GM18499 (cell line): Measurements from ENCODE around the gene SLC25A48.
"Not testable (repeated sequence)": the region's sequence is repeated elsewhere in the genome, so short reads cannot be mapped to it uniquely, and the experiment has no call there.

ENCODE experiments used
- ATAC-seq: cut with Tn5 transposase; IDR thresholded peaks from one replicate; pipeline ENCODE4 v1.9.1; 2021; ENCODE audit warnings: moderate number of reproducible peaks; ENCODE audit not compliant: insufficient read depth, unreplicated experiment

Gene SLC25A48

DNA sequence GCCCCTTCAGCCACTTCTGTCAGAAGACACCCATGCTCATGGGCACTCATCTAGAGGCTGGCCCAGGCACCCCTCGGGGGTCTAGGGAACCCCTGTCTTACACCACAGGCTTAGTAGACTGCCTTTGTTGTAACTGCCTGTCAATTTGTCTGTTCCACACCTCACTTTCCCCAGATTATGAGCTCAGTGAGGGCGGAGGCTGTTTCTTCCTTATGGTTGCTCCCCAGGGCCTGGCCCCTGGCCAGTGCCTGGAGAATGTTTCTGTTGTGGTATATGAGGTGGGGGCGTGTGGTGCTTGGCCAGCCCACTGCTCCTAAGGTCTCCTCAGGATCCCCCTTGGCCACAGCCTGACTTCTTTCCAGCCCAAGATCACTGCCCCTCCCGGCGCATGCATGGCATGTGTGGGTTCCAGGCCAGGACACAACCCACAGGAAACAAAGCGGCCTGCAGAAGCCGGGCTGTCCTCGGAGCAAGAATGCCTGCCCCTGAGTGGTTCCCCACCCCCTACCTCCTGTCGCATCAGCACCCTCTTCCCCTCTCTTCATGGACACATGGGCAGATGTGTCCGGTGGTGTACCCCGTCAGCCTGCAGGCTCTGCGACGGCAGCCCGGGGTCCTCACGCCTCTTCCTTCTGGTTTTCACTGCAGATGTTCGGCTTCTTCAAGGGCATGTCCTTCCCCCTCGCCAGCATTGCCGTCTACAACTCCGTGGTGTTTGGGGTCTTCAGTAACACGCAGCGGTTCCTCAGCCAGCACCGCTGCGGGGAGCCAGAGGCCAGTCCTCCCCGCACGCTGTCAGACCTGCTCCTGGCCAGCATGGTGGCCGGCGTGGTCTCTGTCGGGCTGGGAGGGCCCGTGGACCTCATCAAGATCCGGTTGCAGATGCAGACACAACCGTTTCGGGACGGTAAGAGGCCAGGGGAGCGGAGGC lies 17.7 kb downstream of the SLC25A48 start:
- no peak for ATAC-seq

- ATAC-seq: no peak
Observed at GRCh38 chr5:135857630-135858311, 23.3 kb downstream of the SLC25A48 start.

GRCh38 chr5:135859186-135859585 lies 24.7 kb downstream of the SLC25A48 start:
- ATAC-seq: not testable (repeated sequence)

- ATAC-seq: no peak
Observed at GRCh38 chr5:135859641-135860040, 25.2 kb downstream of the SLC25A48 start.

- ATAC-seq: no peak
Observed at GRCh38 chr5:135861641-135862040, 27.2 kb downstream of the SLC25A48 start.

DNA sequence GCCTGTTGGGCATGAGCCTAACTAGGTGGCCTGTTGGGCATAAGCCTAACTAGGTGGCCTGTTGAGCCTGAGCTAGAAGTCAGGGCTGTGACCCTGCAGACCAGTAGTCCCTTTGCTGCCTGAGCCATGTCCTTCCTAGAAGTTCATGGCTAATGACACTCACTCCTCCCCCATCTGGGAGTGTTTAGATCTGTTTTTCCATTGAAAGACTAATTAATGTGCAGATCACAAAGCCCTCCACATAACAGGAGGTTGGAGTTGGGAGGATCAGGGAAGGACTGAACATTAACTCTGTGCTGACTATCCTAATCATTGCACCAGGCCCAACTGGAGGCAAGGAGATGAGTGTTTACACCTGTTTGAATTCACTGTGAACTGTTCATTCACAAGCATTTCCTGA lies 27.6 kb downstream of the SLC25A48 start:
- no peak for ATAC-seq

DNA sequence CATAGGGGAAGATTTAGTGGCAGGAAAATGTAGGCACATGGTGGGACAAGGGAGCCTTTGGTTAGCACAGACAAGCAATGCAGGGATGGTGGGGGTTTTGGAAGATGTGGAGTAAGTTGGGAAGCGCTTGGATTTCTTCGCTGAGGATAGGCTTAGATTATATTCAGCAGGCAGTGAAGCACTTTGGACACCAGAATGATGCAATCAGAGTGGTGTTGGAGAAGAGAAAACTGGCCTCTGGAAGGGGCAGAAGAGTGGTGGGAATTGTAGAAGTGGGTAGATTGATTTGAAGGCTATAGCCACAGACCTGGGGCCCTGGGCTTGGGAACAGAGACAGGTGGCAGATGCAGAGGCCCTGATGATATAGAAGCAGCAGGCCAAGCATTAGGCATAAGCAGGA lies 28.3 kb downstream of the SLC25A48 start:
- ATAC-seq: no peak

DNA sequence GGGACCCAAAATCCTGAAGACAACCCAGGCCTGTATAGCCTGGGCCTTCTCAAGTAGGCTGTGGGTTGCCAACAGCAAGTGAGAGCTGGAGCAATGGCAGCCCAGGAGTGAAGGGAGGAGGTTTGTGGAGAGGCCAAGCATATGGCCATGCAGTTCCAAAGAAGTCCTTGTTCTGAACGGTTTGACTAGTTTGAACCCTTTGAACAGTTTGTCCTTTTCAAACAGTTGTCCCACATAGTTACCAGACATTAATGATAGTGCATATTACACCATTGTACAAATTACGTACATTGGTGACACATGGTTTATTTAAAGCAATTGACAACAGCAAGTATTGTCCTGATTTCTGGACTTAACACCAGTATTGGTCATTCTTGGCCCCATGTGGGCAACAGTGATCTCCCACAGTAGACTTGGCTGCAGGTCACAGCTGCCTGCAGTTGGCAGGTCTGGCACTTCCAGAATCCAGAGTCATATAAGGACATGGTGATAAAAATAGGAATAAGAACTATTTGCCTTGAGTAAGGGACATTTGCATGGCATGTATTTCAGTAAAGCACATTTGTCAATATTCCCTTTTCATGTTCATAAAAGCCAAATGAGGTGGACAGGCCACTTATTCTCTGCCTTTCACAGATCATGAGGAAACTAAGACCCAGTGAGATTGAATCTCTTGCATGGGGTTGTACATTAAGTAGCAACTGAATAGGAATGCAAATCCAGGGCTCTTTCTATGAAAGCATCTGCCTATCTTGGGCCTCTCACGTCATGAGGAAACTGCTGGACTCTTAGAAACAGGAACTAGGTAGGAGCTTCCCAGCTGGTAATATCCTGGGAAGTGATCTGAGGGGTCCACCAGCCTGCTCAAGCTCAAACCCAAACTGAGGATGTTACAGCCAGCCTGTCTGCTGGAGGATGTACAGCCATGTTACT lies 30.3 kb downstream of the SLC25A48 start:
- no peak for ATAC-seq

DNA sequence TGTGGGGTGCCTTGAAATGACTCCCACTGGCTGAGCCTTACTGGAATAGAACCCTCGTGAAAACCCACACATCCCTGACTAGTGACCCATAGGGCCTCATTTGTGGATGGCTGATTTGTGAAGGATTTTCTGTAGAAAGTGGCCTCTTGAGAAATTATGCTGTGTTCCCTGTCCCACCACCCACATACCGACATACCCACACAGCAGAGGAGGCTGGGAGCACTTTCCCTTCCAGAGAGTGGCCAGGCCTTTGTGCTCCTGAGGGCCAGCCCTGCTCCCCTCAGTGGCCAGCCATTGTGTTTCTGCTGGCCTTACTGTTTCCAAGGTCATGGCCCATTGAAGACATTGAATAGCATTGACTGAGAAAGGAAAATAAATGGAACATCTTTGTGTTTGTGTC lies 31.6 kb downstream of the SLC25A48 start:
- ATAC-seq: no peak

DNA sequence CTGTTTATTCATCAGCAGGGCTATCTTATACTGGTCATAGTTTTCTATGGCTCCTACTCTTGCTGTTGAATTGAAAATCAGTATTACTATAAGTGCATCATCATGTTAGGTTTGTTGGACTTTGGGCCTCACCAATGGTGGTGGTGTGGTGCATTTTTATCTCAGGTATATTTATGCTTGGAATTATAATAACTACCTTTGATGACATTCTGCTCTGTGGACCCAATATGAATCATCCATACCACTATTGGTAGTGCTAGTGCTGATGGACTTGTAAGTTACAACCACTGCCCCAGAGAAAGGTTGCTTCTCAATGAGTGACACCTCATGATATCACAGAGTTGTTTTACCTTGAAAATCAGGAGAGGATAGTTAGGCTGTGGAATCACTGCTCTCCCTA lies 33.1 kb downstream of the SLC25A48 start:
- no peak for ATAC-seq

GRCh38 chr5:135868681-135869080 lies 34.2 kb downstream of the SLC25A48 start:
- ATAC-seq: no peak

- no peak for ATAC-seq
Observed at GRCh38 chr5:135869276-135869675, 34.8 kb downstream of the SLC25A48 start.

DNA sequence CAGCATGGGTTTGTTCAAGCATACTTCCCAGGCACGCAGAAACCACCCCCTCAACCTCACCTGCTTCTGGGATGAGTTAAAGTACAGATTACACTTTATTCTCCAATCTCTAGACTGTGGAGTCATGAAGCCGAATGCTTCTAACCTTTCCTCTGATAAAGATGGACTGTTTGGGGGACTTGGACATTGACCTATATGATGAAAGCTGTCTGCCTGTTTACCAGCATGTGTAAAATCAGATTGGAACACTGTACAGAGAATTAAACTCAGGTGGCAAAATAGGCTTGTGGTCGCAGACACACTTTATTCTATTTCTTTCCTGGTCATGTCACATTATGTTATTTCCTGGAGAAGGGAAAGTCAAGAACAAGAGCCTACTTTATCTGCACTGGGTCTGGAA lies 35.5 kb downstream of the SLC25A48 start:
- ATAC-seq: no peak

DNA sequence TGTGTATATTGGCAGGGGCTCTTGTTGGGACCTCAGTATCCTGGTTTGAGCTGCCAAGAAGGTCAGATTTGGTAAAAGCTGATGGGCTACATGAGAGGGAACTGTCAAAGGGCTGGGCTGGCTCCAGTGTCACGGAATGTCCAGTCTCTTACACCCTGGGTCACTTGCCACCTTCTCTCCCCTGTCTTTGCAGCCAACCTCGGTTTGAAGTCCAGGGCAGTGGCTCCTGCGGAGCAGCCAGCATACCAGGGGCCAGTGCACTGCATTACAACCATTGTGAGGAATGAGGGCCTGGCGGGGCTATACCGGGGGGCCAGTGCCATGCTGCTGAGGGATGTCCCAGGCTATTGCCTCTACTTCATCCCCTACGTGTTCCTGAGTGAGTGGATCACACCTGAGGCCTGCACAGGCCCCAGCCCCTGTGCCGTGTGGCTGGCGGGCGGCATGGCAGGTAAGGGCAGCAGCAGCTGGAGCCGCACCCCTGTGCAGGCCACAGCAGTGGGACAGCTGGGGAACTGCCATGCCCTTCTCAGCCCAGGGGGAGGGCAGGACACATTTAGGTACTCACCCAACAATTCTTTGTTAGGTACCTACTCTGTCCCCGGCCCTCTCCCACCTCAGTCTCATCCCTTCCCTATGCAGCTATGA lies 36.9 kb downstream of the SLC25A48 start:
- ATAC-seq: no peak

DNA sequence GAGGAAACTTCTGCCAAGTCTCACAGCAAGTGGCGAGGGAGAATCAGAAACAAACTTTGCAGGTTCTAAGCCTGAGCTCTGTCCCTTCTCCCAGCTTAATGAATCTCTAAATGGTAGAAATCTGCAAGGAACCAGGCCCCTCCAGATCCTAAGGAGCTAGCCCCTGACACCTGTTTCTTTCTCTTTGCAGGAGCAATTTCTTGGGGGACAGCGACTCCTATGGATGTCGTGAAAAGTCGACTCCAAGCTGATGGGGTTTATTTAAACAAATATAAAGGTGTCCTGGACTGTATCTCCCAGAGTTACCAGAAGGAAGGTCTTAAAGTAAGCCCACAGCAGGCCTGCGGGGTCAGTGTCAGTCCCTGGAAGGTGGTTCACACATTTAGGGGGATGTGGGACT lies 39.4 kb downstream of the SLC25A48 start:
- no peak for ATAC-seq

GRCh38 chr5:135874461-135874860 lies 40.0 kb downstream of the SLC25A48 start:
- ATAC-seq: no peak

DNA sequence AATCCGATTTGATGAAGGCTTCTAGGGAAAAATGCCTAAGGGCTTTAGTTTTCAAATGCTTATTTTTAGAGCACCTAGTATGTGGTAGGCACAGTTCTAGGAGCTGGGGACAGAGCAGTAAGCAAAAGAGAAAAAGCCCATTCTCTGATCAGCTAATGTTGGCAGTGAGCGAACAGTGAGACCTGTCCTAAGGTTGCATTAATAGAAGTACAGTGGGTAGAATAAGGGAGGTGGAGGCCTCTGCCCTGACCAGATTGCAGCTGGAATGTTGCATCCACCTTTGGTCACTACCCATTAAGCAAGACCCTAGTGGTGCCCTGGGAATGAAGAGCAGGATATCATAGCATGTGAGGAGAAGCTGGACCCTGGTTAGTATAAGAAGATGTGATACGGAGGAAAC lies 41.1 kb downstream of the SLC25A48 start:
- no peak for ATAC-seq

DNA sequence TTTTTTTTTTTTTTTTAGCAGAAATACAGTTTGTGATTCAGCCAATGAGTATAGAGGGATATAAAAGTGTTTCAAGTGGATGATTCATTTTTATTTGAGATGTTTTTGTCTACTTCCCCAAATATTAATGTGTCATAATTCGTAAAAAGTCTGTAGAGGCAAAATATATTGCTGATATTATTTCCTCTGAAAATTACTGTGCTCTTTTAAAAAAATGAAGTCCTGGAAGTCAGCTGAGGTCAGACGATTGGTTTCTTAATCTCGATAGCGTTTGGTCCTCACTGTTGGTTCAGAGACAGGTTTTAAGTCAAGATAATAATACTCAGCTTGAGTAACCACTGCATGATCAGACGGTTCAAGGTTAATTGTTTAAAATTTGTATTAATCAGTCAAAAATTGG lies 41.7 kb downstream of the SLC25A48 start:
- no peak for ATAC-seq

- no peak for ATAC-seq
Observed at GRCh38 chr5:135877570-135878155, 43.2 kb downstream of the SLC25A48 start.

DNA sequence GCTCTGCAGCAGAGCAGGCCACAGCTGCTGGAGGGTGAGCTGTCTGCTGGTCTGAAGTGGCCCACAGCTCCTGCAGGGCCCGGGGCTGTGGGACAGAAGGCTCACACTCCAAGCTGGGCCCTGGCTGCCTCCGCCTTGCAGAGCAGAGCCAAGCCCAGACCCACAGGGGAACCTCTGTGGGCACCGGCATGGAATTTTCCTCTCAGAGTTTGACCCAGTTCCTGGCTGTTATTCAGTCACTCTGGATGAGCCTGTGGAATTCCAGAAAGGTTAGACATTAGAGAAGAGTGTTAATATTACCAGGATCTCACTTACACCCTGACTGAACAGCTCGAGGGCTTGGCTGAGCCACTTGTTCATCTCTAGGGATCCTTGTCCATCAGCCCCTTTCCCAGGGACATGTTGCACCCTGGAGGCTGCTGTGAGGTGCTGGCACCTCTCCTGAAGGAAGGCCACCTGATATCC lies 43.7 kb downstream of the SLC25A48 start:
- no peak for ATAC-seq
